ENCODE results near the gene SLC1A2. TPM values are rescaled to one million over a fixed set of nuclear protein-coding genes. Genes with fewer than 3 reads are reported as not detected.

The SLC1A2 gene
- total and polyA plus RNA-seq, 2 of the 4 experiments (the other 2 are of a cell fraction), result 0.15 to 0.54 TPM

DNA sequence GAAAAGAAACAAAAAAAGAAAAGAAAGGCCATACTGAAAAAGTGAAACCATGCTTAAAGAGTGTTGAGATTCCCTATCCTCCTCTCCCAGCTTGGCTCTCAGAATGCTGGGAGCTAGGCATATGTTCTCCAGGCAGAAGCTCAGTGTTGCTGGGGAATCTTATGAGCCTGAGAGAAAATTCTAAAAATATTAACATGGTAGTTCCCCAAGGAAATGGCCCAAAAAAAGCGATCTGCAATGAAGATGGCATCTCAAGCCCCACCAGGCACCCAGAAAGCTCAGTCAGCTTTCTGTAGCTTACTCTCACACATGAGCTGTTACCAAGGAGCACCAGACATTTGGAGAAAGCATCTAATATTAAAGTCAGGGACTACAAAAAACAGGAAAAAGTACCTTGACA, 185.8 kb downstream of the SLC1A2 start:
- peak; percentile 16 for ATAC-seq (ENCODE audit: low read depth)
- H3K23ac ChIP-seq (ENCODE audit: low read depth, low read length), result no peak overlapping the region
- H3K9me3 ChIP-seq (ENCODE audit: control insufficient read depth, insufficient read depth, low read length), result peaks cover 3% of the 10 kb centered on the region; the same call in 1 of the 2 replicates
- BruUV-seq (replicated peaks), result no TSS peak
- WGBS, 2 experiments (ENCODE audit: extremely low coverage in 2 of 2, insufficient read length in 1 of 2), result no CpG with 5 or more reads among the region's 1 CpG
- peak overlapping the region; percentile 52; the same call in 1 of the 2 replicates for H2BK120ac ChIP-seq (ENCODE audit: low read depth, low read length)
- peak overlapping the region; percentile 5; the same call in 1 of the 3 replicates for H2BK15ac ChIP-seq (ENCODE audit: low read depth, low read length)
- no peak overlapping the region for H2AK9ac ChIP-seq (replicated peaks; ENCODE audit: low read depth, low read length, poor library complexity)
- peak overlapping the region; percentile 85 for H2BK5ac ChIP-seq (ENCODE audit: low read depth, low read length, poor library complexity, severe bottlenecking)
- H3K4me1 ChIP-seq (ENCODE audit: control insufficient read depth, insufficient read depth, low read length), result peaks cover 15% of the 10 kb centered on the region
- TF ChIP-seq SMC3 (IDR thresholded peaks at IDR 0.05; ENCODE audit: low read depth, low read length) (no peak), MAZ (IDR thresholded peaks at IDR 0.05; ENCODE audit: borderline replicate concordance, low read depth, low read length) (no peak), RCOR1 (IDR thresholded peaks at IDR 0.05; ENCODE audit: insufficient replicate concordance, low read length) (no peak)
- peak overlapping the region; percentile 71 for H3K4ac ChIP-seq (ENCODE audit: low read depth, low read length)
- no peaks in the 10 kb centered on the region for H3K27me3 ChIP-seq (ENCODE audit: control insufficient read depth, insufficient read depth, low read length)
- H4K91ac ChIP-seq (ENCODE audit: insufficient read depth, low read depth, low read length), result peak overlapping the region; percentile 60
- H3K79me1 ChIP-seq (ENCODE audit: low read depth in 1 of 2, low read length in 2 of 2), result peaks cover 6 to 17% of the 10 kb centered on the region in 2 experiments; a peak in 3 of 4 replicates
- in situ Hi-C loops (cut with MboI; ENCODE audit: low sequenced_read_pairs), result loop anchor here (10.0 kb wide), 1 partner anchor 151 kb away; no protein-coding TSS in a partner anchor
- no peaks in the 10 kb centered on the region; the same call in 1 of the 2 replicates for H3K9me1 ChIP-seq (ENCODE audit: insufficient read depth, low read length)
- peak overlapping the region; percentile 86 for H3K27ac ChIP-seq (ENCODE audit: insufficient read depth, low read length)
- no peak for DNase-seq
- intact Hi-C loops (cut with micrococcal nuclease), result loop anchor here (2.0 to 10.0 kb wide), 3 partner anchors 74 to 251 kb away; no protein-coding TSS in a partner anchor
- H3K4me3 ChIP-seq (ENCODE audit: insufficient read depth, low read depth, low read length), result no peak overlapping the region
- no peaks in the 10 kb centered on the region for H4K20me1 ChIP-seq (ENCODE audit: insufficient read depth, low read length)
- peak overlapping the region; percentile 83 for H3K18ac ChIP-seq (ENCODE audit: low read depth, low read length)
- H3K56ac ChIP-seq (ENCODE audit: extremely low read depth, insufficient read depth, low read length), result peak overlapping the region; percentile 2; the same call in 1 of the 2 replicates
- peak overlapping the region; percentile 7; the same call in 1 of the 2 replicates for H2BK20ac ChIP-seq (ENCODE audit: low read depth, low read length)
- H2AFZ ChIP-seq (replicated peaks; ENCODE audit: low read length, poor library complexity), result no peak overlapping the region
- H2AK5ac ChIP-seq (ENCODE audit: low read depth, low read length), result no peak overlapping the region
- peak overlapping the region; percentile 22 to 26; a peak in 2 of 4 replicates for H4K8ac ChIP-seq (ENCODE audit: low read depth in 2 of 2, low read length in 2 of 2)
- CTCF ChIA-PET, result interaction anchor here (1.1 to 1.5 kb wide), 2 partner anchors 72 to 307 kb away, joined by 3 to 6 read pairs; no protein-coding TSS in a partner anchor
- peaks cover 25% of the 10 kb centered on the region for H3K36me3 ChIP-seq (ENCODE audit: control insufficient read depth, insufficient read depth, low read length)
- no peak overlapping the region for H3K4me2 ChIP-seq (ENCODE audit: low read depth, low read length)
- H3K9ac ChIP-seq (ENCODE audit: low read depth, low read length), result no peak overlapping the region
- POLR2A ChIA-PET (ENCODE audit: unreplicated experiment), result no interaction called here
- dilution Hi-C loops (cut with HindIII; ENCODE audit: low sequenced_read_pairs, unreplicated experiment), result no loop called here
- peak overlapping the region; percentile 41 for H4K5ac ChIP-seq (ENCODE audit: low read depth, low read length)
- H3K14ac ChIP-seq (replicated peaks; ENCODE audit: low read depth, low read length), result peak overlapping the region; percentile 36; the same call in 1 of the 2 replicates

All from IMR-90 (cell line).